OCI-LY7 (cell line): Measurements from ENCODE around the gene DCAF7. TPM values are rescaled to one million over a fixed set of nuclear protein-coding genes. Genes with fewer than 3 reads are reported as not detected.

ENCODE experiments used
- BruUV-seq: library from RNA; stranded (reverse); fragments of 400-500 nt; replicated peaks from 2 replicates; lab custom pipeline; 2021; lab: Mats Ljungman, UMichigan
- CTCF ChIA-PET: fragments of 300-600 bp; sonication (Branson Sonifier 250); formaldehyde crosslinking; loops from one replicate; lab custom pipeline; 2022; ENCODE audit warnings: antibody characterized with exemption; ENCODE audit not compliant: unreplicated experiment; lab: Charles Lee
- POLR2A ChIA-PET: fragments of 300-600 bp; sonication (Branson Sonifier 250); formaldehyde crosslinking; loops from one replicate; lab custom pipeline; 2022; ENCODE audit warnings: antibody characterized with exemption; lab: Charles Lee
- DNase-seq: peaks from one replicate; pipeline ENCODE4 v3.0.0-alpha.2; 2015; ENCODE audit warnings: low spot score
- H2AFZ ChIP-seq: fragments of 200-600 bp; sonication (generic), shearing (Covaris generic); 2 replicates; pipeline ENCODE4 v1.6.1; 2014; ENCODE audit warnings: mild to moderate bottlenecking, antibody characterized with exemption, low read length, moderate library complexity
- H3K27ac ChIP-seq: fragments of 200-600 bp; sonication (generic); 2 replicates; pipeline ENCODE4 v1.5.1; 2014; ENCODE audit warnings: mixed run types, low read depth, mild to moderate bottlenecking, moderate library complexity, low read length, inconsistent platforms; ENCODE audit not compliant: poor library complexity, severe bottlenecking
- H3K36me3 ChIP-seq: fragments of 200-600 bp; sonication (generic); 2 replicates; pipeline ENCODE4 v1.6.1; 2014; ENCODE audit warnings: mild to moderate bottlenecking, antibody characterized with exemption, low read length, moderate library complexity, mixed read lengths; ENCODE audit not compliant: insufficient read depth
- H3K4me1 ChIP-seq: fragments of 200-600 bp; sonication (generic); 2 replicates; pipeline ENCODE4 v1.5.1; 2014; ENCODE audit warnings: mild to moderate bottlenecking, low read length; ENCODE audit not compliant: insufficient read depth, poor library complexity, severe bottlenecking
- H3K4me2 ChIP-seq: fragments of 200-600 bp; sonication (generic); 2 replicates; pipeline ENCODE4 v1.6.1; 2014; ENCODE audit warnings: mild to moderate bottlenecking, low read length
- H3K4me3 ChIP-seq: fragments of 200-600 bp; sonication (generic); 2 replicates; pipeline ENCODE4 v1.5.1; 2014; ENCODE audit warnings: mild to moderate bottlenecking, low read depth, low read length; ENCODE audit not compliant: poor library complexity, severe bottlenecking
- H3K79me2 ChIP-seq: fragments of 200-600 bp; sonication (generic); 2 replicates; pipeline ENCODE4 v1.6.1; 2016; ENCODE audit warnings: low read depth, mild to moderate bottlenecking, low read length, moderate library complexity, mixed read lengths; ENCODE audit not compliant: insufficient read depth
- H3K9me2 ChIP-seq: fragments of 200-600 bp; sonication (generic); 2 replicates; pipeline ENCODE4 v1.6.1; 2016; ENCODE audit warnings: mild to moderate bottlenecking, low read length, mixed read lengths; ENCODE audit not compliant: insufficient read depth
- H3K9me3 ChIP-seq: fragments of 200-600 bp; sonication (generic); 2 replicates; pipeline ENCODE4 v1.6.1; 2014; ENCODE audit warnings: mild to moderate bottlenecking, mixed run types, low read length, mixed read lengths
- H4K20me1 ChIP-seq: fragments of 200-600 bp; sonication (generic); 2 replicates; pipeline ENCODE4 v1.6.1; 2014; ENCODE audit warnings: mild to moderate bottlenecking, antibody characterized with exemption, low read length, moderate library complexity, mixed read lengths; ENCODE audit not compliant: insufficient read depth
- CTCF ChIP-seq: fragments of 200-600 bp; sonication (generic); conservative IDR thresholded peaks from 2 replicates; pipeline ENCODE4 v1.5.1; 2014; ENCODE audit warnings: mild to moderate bottlenecking, antibody characterized with exemption, low read length, moderate library complexity, mixed read lengths
- EZH2phosphoT487 ChIP-seq: fragments of 200-600 bp; sonication (generic); IDR thresholded peaks from 2 replicates; pipeline ENCODE4 v1.6.1; 2018; ENCODE audit warnings: low read depth, borderline replicate concordance, mild to moderate bottlenecking, mixed run types, antibody characterized with exemption, low read length, moderate library complexity, mixed read lengths
- intact Hi-C: fragments of 100-400 bp; cut with micrococcal nuclease; formaldehyde crosslinking; loops from one replicate; pipeline ENCODE4 v1.10.0; 2022; ENCODE audit not compliant: unreplicated experiment
- total RNA-seq, 2 experiments: library from RNA; depleted of rRNA in 1 of 2; stranded (reverse); fragments of >200 nt in 1 of 2; shearing (Covaris generic) in 1 of 2; gene quantifications; 2 replicates each; pipeline ENCODE4 v1.2.3, GENCODE V29; 2014 to 2022

DCAF7 gene
- total RNA-seq, 2 experiments from 2014 or later = 46.4 to 121 TPM

GRCh38 chr17:63534078-63534570, 16.2 kb upstream of the DCAF7 start:
- Histone ChIP-seq H3K4me2 (no peak overlapping the region), H4K20me1 (no peaks in the 10 kb centered on the region), H3K9me3 (no peaks in the 10 kb centered on the region), H3K9me2 (no peaks in the 10 kb centered on the region), H3K4me1 (no peaks in the 10 kb centered on the region), H3K4me3 (no peak overlapping the region), H3K27ac (no peak overlapping the region), H2AFZ (no peak overlapping the region), H3K79me2 (no peaks in the 10 kb centered on the region), H3K36me3 (no peaks in the 10 kb centered on the region)
- ChIA-PET CTCF (no interaction called here), POLR2A (interaction anchor here (0.6 kb wide), 3 partner anchors 12 to 861 kb away, joined by 3 to 8 read pairs (median 3); no protein-coding TSS in a partner anchor)
- no peak for DNase-seq
- TF ChIP-seq EZH2phosphoT487 (no peak), CTCF (no peak)
- intact Hi-C loops = no loop called here
- BruUV-seq = no TSS peak

- Histone ChIP-seq H3K4me2 (no peak overlapping the region), H4K20me1 (no peaks in the 10 kb centered on the region), H2AFZ (no peak overlapping the region), H3K79me2 (no peaks in the 10 kb centered on the region), H3K4me3 (no peak overlapping the region), H3K36me3 (no peaks in the 10 kb centered on the region), H3K9me2 (no peaks in the 10 kb centered on the region), H3K9me3 (no peaks in the 10 kb centered on the region), H3K4me1 (no peaks in the 10 kb centered on the region), H3K27ac (no peak overlapping the region)
- BruUV-seq = no TSS peak
- intact Hi-C loops = no loop called here
- TF ChIP-seq CTCF (no peak), EZH2phosphoT487 (no peak)
- ChIA-PET CTCF (no interaction called here), POLR2A (no interaction called here)
- no peak for DNase-seq
Observed at GRCh38 chr17:63534816-63535455, 15.3 kb upstream of the DCAF7 start.

- Histone ChIP-seq H3K27ac (no peak overlapping the region), H3K4me3 (no peak overlapping the region), H3K4me2 (no peak overlapping the region), H4K20me1 (no peaks in the 10 kb centered on the region), H3K9me2 (no peaks in the 10 kb centered on the region), H3K36me3 (no peaks in the 10 kb centered on the region), H2AFZ (no peak overlapping the region), H3K4me1 (no peaks in the 10 kb centered on the region), H3K9me3 (no peaks in the 10 kb centered on the region), H3K79me2 (no peaks in the 10 kb centered on the region)
- no peak for TF ChIP-seq CTCF
- no peak for TF ChIP-seq EZH2phosphoT487
- ChIA-PET POLR2A (no interaction called here), CTCF (no interaction called here)
- intact Hi-C loops = no loop called here
- no peak for DNase-seq
- BruUV-seq = no TSS peak
Observed at GRCh38 chr17:63535640-63536039, 14.6 kb upstream of the DCAF7 start.
